ENCODE results near the gene SUGP2.

- TF ChIP-seq POLR2AphosphoS5 (IDR thresholded peaks at IDR 0.05; ENCODE audit: low read depth, low read length), result peak; percentile 61
- TF ChIP-seq SPI1 (IDR thresholded peaks at IDR 0.05; ENCODE audit: low read depth, low read length), result no peak
Measured at GRCh38 chr19:19033426-19034203, at the start of gene SUGP2, which contains the start of gene ARMC6.

Measured in GM12891 (cell line).